OCI-LY1 (cell line): Measurements from ENCODE around the gene TUBGCP2.

ENCODE experiments used
- EZH2 ChIP-seq: fragments of 200-600 bp; sonication (generic), shearing (Covaris generic); IDR thresholded peaks from 2 replicates; pipeline ENCODE4 v1.8.0; 2017; ENCODE audit warnings: borderline replicate concordance, mixed run types, mild to moderate bottlenecking, antibody characterized with exemption, low read length, moderate library complexity, mixed read lengths
- TF ChIP-seq, protein P1 (sequence below): fragments of 200-600 bp; sonication (generic), shearing (Covaris generic); IDR thresholded peaks from 2 replicates; pipeline ENCODE4 v1.5.1; 2017; ENCODE audit warnings: mild to moderate bottlenecking, antibody characterized with exemption, low read length, moderate library complexity, mixed read lengths

GRCh38 chr10:133278577-133279265 lies 30.0 kb downstream of the TUBGCP2 start:
- TF ChIP-seq, protein P1, sequence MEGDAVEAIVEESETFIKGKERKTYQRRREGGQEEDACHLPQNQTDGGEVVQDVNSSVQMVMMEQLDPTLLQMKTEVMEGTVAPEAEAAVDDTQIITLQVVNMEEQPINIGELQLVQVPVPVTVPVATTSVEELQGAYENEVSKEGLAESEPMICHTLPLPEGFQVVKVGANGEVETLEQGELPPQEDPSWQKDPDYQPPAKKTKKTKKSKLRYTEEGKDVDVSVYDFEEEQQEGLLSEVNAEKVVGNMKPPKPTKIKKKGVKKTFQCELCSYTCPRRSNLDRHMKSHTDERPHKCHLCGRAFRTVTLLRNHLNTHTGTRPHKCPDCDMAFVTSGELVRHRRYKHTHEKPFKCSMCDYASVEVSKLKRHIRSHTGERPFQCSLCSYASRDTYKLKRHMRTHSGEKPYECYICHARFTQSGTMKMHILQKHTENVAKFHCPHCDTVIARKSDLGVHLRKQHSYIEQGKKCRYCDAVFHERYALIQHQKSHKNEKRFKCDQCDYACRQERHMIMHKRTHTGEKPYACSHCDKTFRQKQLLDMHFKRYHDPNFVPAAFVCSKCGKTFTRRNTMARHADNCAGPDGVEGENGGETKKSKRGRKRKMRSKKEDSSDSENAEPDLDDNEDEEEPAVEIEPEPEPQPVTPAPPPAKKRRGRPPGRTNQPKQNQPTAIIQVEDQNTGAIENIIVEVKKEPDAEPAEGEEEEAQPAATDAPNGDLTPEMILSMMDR, result no peak
- no peak for TF ChIP-seq EZH2
